T-helper 1 cell treated with Interleukin-12 subunit alpha and Interleukin-12 subunit beta and Interleukin-4 antibody, amounts not matched to agents 30 ng/mL and 1 ng/mL, for 36 hours (primary cell): ENCODE measurements around the gene CAST. TPM values are rescaled to one million over a fixed set of nuclear protein-coding genes. Genes with fewer than 3 reads are reported as not detected.
"Not testable (repeated sequence)": the region's sequence is repeated elsewhere in the genome, so short reads cannot be mapped to it uniquely, and the experiment has no call there.

Experiments used
- intact Hi-C: fragments of 100-400 bp; cut with micrococcal nuclease; formaldehyde crosslinking; loops from one replicate; pipeline ENCODE4 v1.15.1; 2024
- total RNA-seq: library from RNA; stranded (reverse); gene quantifications from 2 replicates; pipeline ENCODE4 v1.2.3, GENCODE V29; 2022

Gene CAST
- total RNA-seq, 1 donor from 2014 or later, result 218 TPM

DNA sequence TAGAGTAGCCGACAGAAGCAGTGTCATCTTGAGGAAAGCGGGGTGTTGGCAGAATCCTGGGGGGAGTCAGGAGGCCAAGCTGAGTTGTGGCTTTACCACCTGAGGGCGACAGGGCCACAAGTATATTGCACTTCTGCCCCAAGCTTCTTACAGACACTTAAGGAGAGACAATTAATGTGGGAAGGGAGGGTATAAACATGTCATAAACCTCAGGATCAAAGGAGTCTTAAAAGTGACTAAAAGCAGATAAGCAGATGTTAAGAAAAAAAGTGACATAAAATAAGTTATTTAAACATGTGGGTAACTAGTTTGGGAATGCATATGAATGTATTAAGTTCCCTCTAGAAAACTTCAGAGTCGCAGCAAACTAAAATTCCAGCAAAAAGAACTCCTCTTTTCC is 81.6 kb downstream of the CAST start:
- intact Hi-C loops, result no loop called here

- intact Hi-C loops, result not testable (repeated sequence)
Measured at GRCh38 chr5:96744218-96744617, 82.0 kb downstream of the CAST start.

- intact Hi-C loops, result no loop called here
Measured at GRCh38 chr5:96745025-96745424, 82.8 kb downstream of the CAST start.

- intact Hi-C loops, result no loop called here
Measured at GRCh38 chr5:96745844-96746531, 83.8 kb downstream of the CAST start.

DNA sequence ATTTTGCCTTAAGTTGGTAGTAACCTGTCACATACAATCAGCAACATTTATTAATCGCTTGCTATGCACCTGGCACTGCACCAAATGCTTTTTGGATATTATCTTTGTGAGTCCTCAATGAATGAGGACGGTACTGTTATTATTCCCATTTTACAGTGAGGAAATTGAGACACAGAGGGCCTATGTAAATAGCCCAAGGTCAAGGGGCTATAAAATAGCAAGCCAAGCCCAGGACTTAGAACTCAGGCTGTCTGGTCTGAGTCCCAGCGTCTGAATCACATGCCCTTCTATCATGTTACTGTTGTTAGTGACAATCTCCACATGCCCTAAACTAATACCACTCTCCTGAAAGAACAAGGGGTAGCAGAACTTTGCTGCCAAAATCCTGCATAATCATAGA is 85.5 kb downstream of the CAST start:
- intact Hi-C loops, result no loop called here

- intact Hi-C loops, result loop anchor here (5.0 kb wide), 2 partner anchors 127 to 257 kb away; partner anchors contain the start of gene ERAP2
Measured at GRCh38 chr5:96750110-96750822, 88.1 kb downstream of the CAST start.

DNA sequence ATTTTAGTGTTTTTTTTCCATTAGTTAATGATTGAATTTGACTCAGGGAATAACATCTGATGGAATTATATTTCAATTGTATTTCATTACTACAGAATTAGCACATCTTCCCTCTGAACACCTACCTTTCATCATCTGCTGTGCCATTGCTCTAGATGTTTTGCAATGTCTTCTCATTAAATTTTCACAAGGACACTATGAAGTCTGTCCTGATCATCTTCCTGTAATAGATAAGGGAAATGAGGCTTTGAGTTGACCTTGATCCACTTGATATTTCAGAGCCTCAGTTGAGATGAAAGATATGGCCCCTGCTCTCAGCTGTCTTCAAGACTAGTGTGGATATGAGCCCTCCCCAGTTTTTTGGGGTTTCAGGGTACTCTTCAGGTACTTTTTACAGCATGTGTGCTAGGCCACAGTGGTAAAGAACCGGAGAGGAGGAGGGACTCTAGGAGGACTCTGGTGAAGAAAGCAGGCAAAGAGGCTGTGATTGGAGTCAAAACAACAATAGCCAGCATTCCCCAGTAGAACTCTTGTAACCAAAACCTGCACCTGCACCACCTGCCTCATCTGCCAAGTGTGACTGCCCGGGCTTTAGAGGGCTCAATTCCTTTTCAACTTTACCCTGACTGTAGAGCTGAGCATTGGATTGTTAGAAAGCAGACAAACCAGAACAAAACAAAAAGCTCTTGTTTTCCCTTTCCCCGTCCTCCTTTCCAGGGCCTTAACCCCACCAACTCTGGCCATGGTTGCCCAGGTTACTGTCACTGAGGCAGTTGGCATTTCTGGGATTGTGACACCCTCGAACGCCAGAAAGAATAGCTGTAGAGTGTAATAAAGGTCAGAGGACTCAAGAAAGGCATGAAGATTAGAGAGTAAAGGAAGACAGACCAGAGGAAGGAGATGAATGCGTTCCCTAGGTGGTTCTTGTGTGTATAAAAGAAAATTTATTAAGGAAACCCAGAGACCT is 89.3 kb downstream of the CAST start:
- intact Hi-C loops, result loop anchor here (1.0 to 5.0 kb wide), 8 partner anchors 72 to 412 kb away; partner anchors contain the start of genes CAST, ERAP2 and LIX1

DNA sequence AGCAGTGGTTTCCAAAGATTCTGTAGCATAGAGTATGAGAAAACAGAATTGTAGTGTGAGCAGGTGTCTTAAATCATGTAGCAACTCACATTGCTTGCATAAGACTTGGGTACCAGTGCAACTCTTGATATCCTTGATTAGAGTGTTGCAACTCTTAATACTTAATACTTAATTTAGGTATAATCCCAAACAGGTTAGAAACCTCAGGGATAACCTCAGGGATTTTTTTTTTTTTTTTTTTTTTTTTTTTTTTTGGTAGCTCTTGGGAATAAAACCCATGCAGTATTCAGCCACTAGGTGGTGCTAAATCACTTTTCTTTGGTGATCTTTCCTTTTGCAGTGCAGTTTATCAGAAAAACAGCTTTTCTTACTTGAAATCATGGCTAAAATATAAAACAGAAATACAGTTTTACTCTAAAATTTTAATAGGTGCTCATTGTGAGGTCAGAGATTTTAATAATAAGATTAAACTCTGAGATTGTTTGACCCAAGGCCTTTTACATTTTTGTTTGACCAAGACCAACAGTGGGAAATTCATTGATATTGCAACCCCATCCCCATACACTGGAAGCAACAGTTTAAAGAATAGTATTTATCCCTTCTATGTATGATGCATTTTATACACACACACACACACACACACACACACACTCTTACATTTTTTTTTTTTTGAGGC is 90.3 kb downstream of the CAST start:
- intact Hi-C loops, result loop anchor here (1.0 to 5.0 kb wide), 8 partner anchors 71 to 411 kb away; partner anchors contain the start of genes CAST, ERAP2 and LIX1

- intact Hi-C loops, result loop anchor here (2.0 to 5.0 kb wide), 4 partner anchors 90 to 408 kb away; partner anchors contain the start of genes CAST and ERAP2
Measured at GRCh38 chr5:96753017-96753397, 90.8 kb downstream of the CAST start.

DNA sequence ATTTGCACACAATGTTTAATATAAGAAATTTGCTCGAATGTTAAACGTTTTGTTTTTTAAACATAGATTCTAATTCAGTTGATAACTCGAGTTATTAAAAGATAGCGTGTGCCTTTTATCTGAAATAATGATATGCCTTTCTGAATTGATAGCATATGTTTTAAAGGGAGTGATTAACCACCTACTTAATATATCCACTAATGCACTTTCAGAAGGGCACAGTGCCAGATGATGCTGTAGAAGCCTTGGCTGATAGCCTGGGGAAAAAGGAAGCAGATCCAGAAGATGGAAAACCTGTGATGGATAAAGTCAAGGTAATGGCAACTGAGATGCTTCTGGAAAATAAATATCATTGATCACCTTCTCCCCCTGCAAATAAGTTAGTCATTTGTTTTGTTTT is 91.7 kb downstream of the CAST start:
- intact Hi-C loops, result loop anchor here (2.0 to 5.0 kb wide), 5 partner anchors 91 to 409 kb away; partner anchors contain the start of genes CAST and ERAP2

DNA sequence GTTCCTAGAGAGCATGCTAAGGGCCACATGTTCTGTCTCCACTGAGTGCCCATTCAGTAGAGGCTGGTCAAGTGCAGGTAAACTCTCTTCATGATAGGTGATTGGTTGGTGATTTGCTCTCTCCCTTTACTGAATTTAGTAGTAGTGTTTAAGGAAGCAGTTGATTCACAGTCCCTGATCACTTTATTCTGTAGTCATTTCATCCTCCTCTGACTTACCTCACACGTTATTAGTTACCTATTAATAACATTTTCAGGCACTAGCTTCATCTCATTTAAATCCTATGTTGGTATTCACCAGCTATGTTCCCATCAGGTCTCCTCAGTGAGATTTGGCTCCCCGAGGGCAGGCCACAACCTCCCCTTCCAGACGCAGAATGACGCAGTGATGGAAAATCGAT is 93.7 kb downstream of the CAST start:
- intact Hi-C loops, result loop anchor here (2.0 kb wide), 1 partner anchor 143 kb away; no protein-coding TSS in a partner anchor

DNA sequence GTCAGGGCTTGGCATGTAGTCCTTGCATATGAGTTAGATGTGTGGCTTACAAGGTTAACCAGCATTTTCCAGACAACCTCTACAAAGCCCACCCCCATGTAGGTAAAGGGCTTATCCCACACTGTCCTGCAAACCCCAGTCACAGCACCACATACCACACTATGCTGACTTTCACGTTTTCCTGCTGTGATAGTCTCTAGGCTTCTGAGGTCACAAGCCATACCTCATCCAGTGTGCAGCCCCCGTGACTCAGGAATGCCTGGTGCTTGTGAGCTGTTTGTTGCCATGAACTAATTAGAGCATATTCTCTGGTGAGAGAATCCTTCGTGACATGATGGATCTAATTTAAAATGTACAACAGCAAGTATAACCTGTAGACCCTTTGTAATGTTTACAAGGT is 94.8 kb downstream of the CAST start:
- intact Hi-C loops, result no loop called here

- intact Hi-C loops, result no loop called here
Measured at GRCh38 chr5:96758621-96759020, 96.4 kb downstream of the CAST start.

DNA sequence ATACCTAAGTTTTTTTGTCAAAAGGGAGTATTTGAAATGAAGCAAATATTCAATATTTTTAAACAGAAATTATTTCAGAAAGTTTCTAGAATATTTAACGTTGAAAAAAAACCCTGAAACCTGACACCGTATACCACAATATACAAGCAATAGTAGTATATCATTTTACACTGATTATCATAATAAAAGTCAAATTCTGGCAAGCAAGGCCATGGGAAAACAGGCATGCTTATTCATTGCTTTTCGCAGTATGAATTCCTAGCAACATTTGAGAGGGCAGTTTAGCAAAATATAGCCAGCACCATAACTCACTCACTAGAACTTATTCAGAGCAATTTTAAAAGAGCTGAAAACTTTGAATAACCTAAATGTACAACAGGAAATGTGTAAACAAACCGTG is 99.4 kb downstream of the CAST start:
- intact Hi-C loops, result no loop called here

DNA sequence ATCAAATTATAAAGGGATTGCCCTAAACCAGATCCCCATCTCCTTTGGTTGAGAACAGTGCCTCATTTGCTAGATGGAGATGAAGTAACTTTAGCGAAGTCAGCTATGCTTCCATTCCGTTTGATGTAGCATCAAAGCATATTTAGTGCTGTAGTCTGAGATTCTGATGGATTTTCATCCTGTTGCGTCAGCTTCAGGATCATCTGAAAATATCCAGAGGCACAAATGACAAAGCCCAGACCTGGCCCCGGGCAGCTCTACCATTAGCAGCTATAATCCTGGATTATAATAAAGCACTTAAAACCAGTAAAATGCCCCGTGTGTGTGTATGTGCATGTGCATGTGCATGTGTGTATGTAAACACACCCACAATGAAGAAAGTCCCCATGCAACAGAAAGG is 100.8 kb downstream of the CAST start:
- intact Hi-C loops, result no loop called here

DNA sequence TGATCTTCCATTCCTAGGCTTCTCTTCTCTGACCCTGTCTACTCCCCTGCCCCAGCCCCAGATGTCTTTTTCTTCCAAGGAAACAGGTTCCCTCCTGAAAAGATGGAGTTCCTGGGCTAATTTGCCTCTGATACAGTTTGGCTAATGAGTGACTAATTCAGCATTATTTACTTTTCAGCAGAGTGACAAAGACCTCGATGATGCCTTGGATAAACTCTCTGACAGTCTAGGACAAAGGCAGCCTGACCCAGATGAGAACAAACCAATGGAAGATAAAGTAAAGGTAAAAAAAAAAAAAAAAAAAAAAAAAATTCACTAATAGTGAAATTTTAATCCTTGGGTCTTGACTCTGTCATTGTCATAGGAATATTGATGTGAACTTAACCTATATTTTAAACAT is 102.9 kb downstream of the CAST start:
- intact Hi-C loops, result loop anchor here (5.0 kb wide), 1 partner anchor 257 kb away; no protein-coding TSS in a partner anchor

- intact Hi-C loops, result loop anchor here (5.0 kb wide), 1 partner anchor 254 kb away; no protein-coding TSS in a partner anchor
Measured at GRCh38 chr5:96768708-96769251, 106.6 kb downstream of the CAST start.

- intact Hi-C loops, result loop anchor here (2.0 to 5.0 kb wide), 2 partner anchors 31 to 391 kb away; no protein-coding TSS in a partner anchor
Measured at GRCh38 chr5:96771395-96771794, 109.2 kb downstream of the CAST start.

- intact Hi-C loops, result loop anchor here (5.0 kb wide), 1 partner anchor 390 kb away; no protein-coding TSS in a partner anchor
Measured at GRCh38 chr5:96772111-96772510, 109.9 kb downstream of the CAST start.

- intact Hi-C loops, result loop anchor here (5.0 kb wide), 1 partner anchor 390 kb away; no protein-coding TSS in a partner anchor
Measured at GRCh38 chr5:96772542-96772941, 110.4 kb downstream of the CAST start.
